OCI-LY3 (cell line): ENCODE data around the gene ARHGAP26.
"Not testable (repeated sequence)": the region's sequence is repeated elsewhere in the genome, so short reads cannot be mapped to it uniquely, and the experiment has no call there.

Experiments
- CTCF ChIP-seq: fragments of 200-600, 300-600 bp; sonication (generic); IDR thresholded peaks from 2 replicates; pipeline ENCODE4 v1.5.1; 2014; ENCODE audit warnings: antibody characterized with exemption, low read length, low read depth
- EZH2phosphoT487 ChIP-seq: fragments of 200-600 bp; shearing (Covaris generic); IDR thresholded peaks from 2 replicates; pipeline ENCODE4 v1.6.1; 2018; ENCODE audit warnings: antibody characterized with exemption, mixed run types, low read depth

GRCh38 chr5:143092711-143093451 is 322.7 kb downstream of the ARHGAP26 start:
- TF ChIP-seq CTCF, EZH2phosphoT487: not testable (repeated sequence)
